GM12878 (cell line): ENCODE data around the gene CD164L2. TPM values are rescaled to one million over a fixed set of nuclear protein-coding genes. Genes with fewer than 3 reads are reported as not detected.

Experiments used
- ASH2L ChIP-seq: fragments of 300-600, 200-600 bp; sonication (generic); IDR thresholded peaks from 2 replicates; pipeline ENCODE4 v1.6.1; 2017; ENCODE audit warnings: low read depth, mild to moderate bottlenecking, borderline replicate concordance
- CHD1 ChIP-seq: IDR thresholded peaks from 2 replicates; pipeline ENCODE4 v1.6.1; 2012; ENCODE audit warnings: low read depth, low read length, improper control_type of control experiment
- IKZF2 ChIP-seq, 2 experiments: fragments of 450-650 bp; IDR thresholded peaks; 2 replicates each; pipeline ENCODE4 v1.6.1; 2017; ENCODE audit warnings: mild to moderate bottlenecking in 2 of 2, moderate library complexity in 2 of 2
- JUNB ChIP-seq: IDR thresholded peaks from 2 replicates; pipeline ENCODE4 v1.6.1; 2016; ENCODE audit warnings: antibody characterized with exemption, mild to moderate bottlenecking
- RBBP5 ChIP-seq: fragments of 200-600 bp; sonication (generic); conservative IDR thresholded peaks from 2 replicates; pipeline ENCODE4 v1.6.1; 2016
- SIX5 ChIP-seq: IDR thresholded peaks from 2 replicates; pipeline ENCODE4 v1.6.1; 2011; ENCODE audit warnings: mild to moderate bottlenecking, low read depth, low read length, moderate library complexity; ENCODE audit not compliant: severe bottlenecking
- STAT1 ChIP-seq: fragments of 450-650 bp; conservative IDR thresholded peaks from 2 replicates; pipeline ENCODE4 v1.6.1; 2014; ENCODE audit warnings: antibody characterized with exemption, mild to moderate bottlenecking
- TCF12 ChIP-seq: IDR thresholded peaks from 2 replicates; pipeline ENCODE4 v1.6.1; 2011; ENCODE audit warnings: low read depth, mild to moderate bottlenecking, low read length
- ZNF207 ChIP-seq: fragments of 450-650 bp; IDR thresholded peaks from 2 replicates; pipeline ENCODE4 v1.6.1; 2014; ENCODE audit warnings: antibody characterized with exemption, mild to moderate bottlenecking, borderline replicate concordance
- polyA plus RNA-seq, 11 experiments: library from polyadenylated mRNA; depleted of rRNA in 4 of 11; unstranded in 6 of 11; stranded (reverse) in 5 of 11; fragments of >200 nt; fragmentation: Nextera tagmentation in 4 of 11; fragmentation: Illumina TruSeq in 1 of 11; extraction: Ambion mirVana in 4 of 11; extraction: Trizol in 1 of 11; gene quantifications; 1 replicate in 1 of 11; 2 replicates in 10 of 11; pipeline versions ENCODE4 v1.2.1 to v1.2.3, GENCODE V29; 2011 to 2016; ENCODE audit warnings: inconsistent platforms in 2 of 11, missing spikeins in 2 of 11, low read depth in 1 of 11
- total RNA-seq, 4 experiments: library from RNA; depleted of rRNA in 3 of 4; stranded (reverse); fragments of >200 nt in 3 of 4; fragmentation: Illumina TruSeq in 1 of 4; extraction: Trizol in 1 of 4; gene quantifications; 2 replicates each; pipeline versions ENCODE4 v1.2.1 to v1.2.3, GENCODE V29; 2013 to 2021
- TF ChIP-seq, protein P1 (sequence below), 3 experiments: IDR thresholded peaks in 2 of 3; conservative IDR thresholded peaks in 1 of 3; 2 replicates each; pipeline ENCODE4 v1.5.1; 2011; ENCODE audit warnings: low read depth in 3 of 3, low read length in 3 of 3, mild to moderate bottlenecking in 3 of 3, control low read depth in 2 of 3, moderate library complexity in 2 of 3, inconsistent platforms in 1 of 3, mixed read lengths in 1 of 3; ENCODE audit not compliant: control insufficient read depth in 2 of 3, insufficient read depth in 1 of 3; ENCODE audit errors: extremely low read depth in 1 of 3
- TF ChIP-seq, protein P2 (sequence below): fragments of 450-650 bp; IDR thresholded peaks from 2 replicates; pipeline ENCODE4 v1.6.1; 2017; ENCODE audit warnings: mild to moderate bottlenecking, low read depth, inconsistent platforms; ENCODE audit not compliant: poor library complexity, severe bottlenecking
- TF ChIP-seq, protein P3 (sequence below): fragments of 450-650 bp; formaldehyde crosslinking; IDR thresholded peaks from 2 replicates; pipeline ENCODE4 v1.5.0; 2022; ENCODE audit warnings: mild to moderate bottlenecking, missing genetic modification characterization
- TF ChIP-seq, protein P4 (sequence below): fragments of 450-650 bp; IDR thresholded peaks from 2 replicates; pipeline ENCODE4 v1.6.1; 2017; ENCODE audit warnings: mild to moderate bottlenecking, moderate library complexity
- TF ChIP-seq, protein P5 (sequence below): fragments of 450-650 bp; IDR thresholded peaks from 2 replicates; pipeline ENCODE4 v1.6.1; 2017; ENCODE audit warnings: antibody characterized with exemption, mild to moderate bottlenecking, moderate library complexity

CD164L2 gene
- total and polyA plus RNA-seq, 10 of the 15 experiments (the other 5 are each of a cell fraction or from before 2014, with no cell fraction given): not detected

DNA sequence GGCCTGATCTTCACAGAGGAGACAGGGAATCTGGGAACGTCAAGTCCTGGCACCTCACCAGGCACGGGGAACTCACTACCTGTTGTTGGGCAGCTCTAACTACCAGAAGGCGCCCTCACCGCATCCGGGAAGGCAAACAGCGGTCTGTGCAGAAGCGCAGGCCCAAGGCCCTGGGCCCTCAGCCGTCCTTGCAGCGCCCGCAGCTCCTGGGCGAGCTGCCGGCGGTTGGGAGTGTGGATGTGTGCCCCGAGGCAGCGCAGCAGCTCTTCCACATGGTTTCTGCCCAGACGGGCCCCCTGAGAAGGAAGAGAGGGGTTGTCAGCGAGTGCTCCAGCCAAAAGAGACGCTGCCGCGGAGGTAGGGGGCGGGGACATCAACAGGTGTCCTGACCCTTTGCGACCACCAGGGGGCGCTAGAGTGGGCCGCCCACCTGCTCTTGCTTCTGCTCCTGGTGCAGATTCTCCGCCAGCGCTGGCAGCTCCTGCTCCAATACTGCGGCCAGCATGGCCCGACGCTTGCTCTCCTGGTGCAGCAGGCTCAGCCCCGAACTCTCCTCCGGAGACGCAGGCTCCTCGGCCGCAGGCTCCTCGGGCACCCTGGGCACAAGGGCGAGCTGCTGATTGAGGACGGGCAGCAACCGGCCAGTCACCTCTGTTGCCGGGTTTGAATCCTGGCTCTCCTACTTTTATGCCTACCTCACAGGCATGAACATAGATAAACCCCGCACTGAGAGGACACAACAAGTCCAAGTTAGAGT is 25.7 kb downstream of the CD164L2 start (continued):
- TF ChIP-seq, protein P1, sequence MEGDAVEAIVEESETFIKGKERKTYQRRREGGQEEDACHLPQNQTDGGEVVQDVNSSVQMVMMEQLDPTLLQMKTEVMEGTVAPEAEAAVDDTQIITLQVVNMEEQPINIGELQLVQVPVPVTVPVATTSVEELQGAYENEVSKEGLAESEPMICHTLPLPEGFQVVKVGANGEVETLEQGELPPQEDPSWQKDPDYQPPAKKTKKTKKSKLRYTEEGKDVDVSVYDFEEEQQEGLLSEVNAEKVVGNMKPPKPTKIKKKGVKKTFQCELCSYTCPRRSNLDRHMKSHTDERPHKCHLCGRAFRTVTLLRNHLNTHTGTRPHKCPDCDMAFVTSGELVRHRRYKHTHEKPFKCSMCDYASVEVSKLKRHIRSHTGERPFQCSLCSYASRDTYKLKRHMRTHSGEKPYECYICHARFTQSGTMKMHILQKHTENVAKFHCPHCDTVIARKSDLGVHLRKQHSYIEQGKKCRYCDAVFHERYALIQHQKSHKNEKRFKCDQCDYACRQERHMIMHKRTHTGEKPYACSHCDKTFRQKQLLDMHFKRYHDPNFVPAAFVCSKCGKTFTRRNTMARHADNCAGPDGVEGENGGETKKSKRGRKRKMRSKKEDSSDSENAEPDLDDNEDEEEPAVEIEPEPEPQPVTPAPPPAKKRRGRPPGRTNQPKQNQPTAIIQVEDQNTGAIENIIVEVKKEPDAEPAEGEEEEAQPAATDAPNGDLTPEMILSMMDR (IDR thresholded peaks at IDR 0.05 in 2 of 3, conservative IDR thresholded peaks at IDR 0.05 in 1 of 3; ENCODE audit: control insufficient read depth in 2 of 3, extremely low read depth in 1 of 3, insufficient read depth in 1 of 3, low read depth in 3 of 3, low read length in 3 of 3): peak; percentile 90 to 96 (median 93); a peak in 5 of 6 replicates
- TF ChIP-seq SIX5 (no peak), STAT1 (no peak), TCF12 (peak; percentile 87), CHD1 (no peak), RBBP5 (no peak), IKZF2 (IDR thresholded peaks at IDR 0.05) (no peak), ASH2L (no peak), JUNB (no peak), ZNF207 (peak; percentile 73; the same call in 1 of the 2 replicates)
- TF ChIP-seq, protein P2, sequence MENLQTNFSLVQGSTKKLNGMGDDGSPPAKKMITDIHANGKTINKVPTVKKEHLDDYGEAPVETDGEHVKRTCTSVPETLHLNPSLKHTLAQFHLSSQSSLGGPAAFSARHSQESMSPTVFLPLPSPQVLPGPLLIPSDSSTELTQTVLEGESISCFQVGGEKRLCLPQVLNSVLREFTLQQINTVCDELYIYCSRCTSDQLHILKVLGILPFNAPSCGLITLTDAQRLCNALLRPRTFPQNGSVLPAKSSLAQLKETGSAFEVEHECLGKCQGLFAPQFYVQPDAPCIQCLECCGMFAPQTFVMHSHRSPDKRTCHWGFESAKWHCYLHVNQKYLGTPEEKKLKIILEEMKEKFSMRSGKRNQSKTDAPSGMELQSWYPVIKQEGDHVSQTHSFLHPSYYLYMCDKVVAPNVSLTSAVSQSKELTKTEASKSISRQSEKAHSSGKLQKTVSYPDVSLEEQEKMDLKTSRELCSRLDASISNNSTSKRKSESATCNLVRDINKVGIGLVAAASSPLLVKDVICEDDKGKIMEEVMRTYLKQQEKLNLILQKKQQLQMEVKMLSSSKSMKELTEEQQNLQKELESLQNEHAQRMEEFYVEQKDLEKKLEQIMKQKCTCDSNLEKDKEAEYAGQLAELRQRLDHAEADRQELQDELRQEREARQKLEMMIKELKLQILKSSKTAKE: no peak
- TF ChIP-seq, protein P3, sequence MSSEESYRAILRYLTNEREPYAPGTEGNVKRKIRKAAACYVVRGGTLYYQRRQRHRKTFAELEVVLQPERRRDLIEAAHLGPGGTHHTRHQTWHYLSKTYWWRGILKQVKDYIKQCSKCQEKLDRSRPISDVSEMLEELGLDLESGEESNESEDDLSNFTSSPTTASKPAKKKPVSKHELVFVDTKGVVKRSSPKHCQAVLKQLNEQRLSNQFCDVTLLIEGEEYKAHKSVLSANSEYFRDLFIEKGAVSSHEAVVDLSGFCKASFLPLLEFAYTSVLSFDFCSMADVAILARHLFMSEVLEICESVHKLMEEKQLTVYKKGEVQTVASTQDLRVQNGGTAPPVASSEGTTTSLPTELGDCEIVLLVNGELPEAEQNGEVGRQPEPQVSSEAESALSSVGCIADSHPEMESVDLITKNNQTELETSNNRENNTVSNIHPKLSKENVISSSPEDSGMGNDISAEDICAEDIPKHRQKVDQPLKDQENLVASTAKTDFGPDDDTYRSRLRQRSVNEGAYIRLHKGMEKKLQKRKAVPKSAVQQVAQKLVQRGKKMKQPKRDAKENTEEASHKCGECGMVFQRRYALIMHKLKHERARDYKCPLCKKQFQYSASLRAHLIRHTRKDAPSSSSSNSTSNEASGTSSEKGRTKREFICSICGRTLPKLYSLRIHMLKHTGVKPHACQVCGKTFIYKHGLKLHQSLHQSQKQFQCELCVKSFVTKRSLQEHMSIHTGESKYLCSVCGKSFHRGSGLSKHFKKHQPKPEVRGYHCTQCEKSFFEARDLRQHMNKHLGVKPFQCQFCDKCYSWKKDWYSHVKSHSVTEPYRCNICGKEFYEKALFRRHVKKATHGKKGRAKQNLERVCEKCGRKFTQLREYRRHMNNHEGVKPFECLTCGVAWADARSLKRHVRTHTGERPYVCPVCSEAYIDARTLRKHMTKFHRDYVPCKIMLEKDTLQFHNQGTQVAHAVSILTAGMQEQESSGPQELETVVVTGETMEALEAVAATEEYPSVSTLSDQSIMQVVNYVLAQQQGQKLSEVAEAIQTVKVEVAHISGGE (CRISPR knock-in tag): no peak
- TF ChIP-seq, protein P4, sequence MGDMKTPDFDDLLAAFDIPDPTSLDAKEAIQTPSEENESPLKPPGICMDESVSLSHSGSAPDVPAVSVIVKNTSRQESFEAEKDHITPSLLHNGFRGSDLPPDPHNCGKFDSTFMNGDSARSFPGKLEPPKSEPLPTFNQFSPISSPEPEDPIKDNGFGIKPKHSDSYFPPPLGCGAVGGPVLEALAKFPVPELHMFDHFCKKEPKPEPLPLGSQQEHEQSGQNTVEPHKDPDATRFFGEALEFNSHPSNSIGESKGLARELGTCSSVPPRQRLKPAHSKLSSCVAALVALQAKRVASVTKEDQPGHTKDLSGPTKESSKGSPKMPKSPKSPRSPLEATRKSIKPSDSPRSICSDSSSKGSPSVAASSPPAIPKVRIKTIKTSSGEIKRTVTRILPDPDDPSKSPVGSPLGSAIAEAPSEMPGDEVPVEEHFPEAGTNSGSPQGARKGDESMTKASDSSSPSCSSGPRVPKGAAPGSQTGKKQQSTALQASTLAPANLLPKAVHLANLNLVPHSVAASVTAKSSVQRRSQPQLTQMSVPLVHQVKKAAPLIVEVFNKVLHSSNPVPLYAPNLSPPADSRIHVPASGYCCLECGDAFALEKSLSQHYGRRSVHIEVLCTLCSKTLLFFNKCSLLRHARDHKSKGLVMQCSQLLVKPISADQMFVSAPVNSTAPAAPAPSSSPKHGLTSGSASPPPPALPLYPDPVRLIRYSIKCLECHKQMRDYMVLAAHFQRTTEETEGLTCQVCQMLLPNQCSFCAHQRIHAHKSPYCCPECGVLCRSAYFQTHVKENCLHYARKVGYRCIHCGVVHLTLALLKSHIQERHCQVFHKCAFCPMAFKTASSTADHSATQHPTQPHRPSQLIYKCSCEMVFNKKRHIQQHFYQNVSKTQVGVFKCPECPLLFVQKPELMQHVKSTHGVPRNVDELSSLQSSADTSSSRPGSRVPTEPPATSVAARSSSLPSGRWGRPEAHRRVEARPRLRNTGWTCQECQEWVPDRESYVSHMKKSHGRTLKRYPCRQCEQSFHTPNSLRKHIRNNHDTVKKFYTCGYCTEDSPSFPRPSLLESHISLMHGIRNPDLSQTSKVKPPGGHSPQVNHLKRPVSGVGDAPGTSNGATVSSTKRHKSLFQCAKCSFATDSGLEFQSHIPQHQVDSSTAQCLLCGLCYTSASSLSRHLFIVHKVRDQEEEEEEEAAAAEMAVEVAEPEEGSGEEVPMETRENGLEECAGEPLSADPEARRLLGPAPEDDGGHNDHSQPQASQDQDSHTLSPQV: no peak
- TF ChIP-seq, protein P5, sequence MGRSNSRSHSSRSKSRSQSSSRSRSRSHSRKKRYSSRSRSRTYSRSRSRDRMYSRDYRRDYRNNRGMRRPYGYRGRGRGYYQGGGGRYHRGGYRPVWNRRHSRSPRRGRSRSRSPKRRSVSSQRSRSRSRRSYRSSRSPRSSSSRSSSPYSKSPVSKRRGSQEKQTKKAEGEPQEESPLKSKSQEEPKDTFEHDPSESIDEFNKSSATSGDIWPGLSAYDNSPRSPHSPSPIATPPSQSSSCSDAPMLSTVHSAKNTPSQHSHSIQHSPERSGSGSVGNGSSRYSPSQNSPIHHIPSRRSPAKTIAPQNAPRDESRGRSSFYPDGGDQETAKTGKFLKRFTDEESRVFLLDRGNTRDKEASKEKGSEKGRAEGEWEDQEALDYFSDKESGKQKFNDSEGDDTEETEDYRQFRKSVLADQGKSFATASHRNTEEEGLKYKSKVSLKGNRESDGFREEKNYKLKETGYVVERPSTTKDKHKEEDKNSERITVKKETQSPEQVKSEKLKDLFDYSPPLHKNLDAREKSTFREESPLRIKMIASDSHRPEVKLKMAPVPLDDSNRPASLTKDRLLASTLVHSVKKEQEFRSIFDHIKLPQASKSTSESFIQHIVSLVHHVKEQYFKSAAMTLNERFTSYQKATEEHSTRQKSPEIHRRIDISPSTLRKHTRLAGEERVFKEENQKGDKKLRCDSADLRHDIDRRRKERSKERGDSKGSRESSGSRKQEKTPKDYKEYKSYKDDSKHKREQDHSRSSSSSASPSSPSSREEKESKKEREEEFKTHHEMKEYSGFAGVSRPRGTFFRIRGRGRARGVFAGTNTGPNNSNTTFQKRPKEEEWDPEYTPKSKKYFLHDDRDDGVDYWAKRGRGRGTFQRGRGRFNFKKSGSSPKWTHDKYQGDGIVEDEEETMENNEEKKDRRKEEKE: no peak
